CD4-positive, alpha-beta T cell treated with Interleukin-21 for 1 hour (primary cell): ENCODE measurements around the gene PEX3.
A peak's percentile ranks its signal among the peaks of the same experiment; 100 is the strongest.
"Not testable (repeated sequence)": the region's sequence is repeated elsewhere in the genome, so short reads cannot be mapped to it uniquely, and the experiment has no call there.

Source experiments
- DNase-seq: peaks from one replicate; pipeline ENCODE4 v3.0.0-alpha.2; 2020

Gene PEX3, protein sequence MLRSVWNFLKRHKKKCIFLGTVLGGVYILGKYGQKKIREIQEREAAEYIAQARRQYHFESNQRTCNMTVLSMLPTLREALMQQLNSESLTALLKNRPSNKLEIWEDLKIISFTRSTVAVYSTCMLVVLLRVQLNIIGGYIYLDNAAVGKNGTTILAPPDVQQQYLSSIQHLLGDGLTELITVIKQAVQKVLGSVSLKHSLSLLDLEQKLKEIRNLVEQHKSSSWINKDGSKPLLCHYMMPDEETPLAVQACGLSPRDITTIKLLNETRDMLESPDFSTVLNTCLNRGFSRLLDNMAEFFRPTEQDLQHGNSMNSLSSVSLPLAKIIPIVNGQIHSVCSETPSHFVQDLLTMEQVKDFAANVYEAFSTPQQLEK

DNA sequence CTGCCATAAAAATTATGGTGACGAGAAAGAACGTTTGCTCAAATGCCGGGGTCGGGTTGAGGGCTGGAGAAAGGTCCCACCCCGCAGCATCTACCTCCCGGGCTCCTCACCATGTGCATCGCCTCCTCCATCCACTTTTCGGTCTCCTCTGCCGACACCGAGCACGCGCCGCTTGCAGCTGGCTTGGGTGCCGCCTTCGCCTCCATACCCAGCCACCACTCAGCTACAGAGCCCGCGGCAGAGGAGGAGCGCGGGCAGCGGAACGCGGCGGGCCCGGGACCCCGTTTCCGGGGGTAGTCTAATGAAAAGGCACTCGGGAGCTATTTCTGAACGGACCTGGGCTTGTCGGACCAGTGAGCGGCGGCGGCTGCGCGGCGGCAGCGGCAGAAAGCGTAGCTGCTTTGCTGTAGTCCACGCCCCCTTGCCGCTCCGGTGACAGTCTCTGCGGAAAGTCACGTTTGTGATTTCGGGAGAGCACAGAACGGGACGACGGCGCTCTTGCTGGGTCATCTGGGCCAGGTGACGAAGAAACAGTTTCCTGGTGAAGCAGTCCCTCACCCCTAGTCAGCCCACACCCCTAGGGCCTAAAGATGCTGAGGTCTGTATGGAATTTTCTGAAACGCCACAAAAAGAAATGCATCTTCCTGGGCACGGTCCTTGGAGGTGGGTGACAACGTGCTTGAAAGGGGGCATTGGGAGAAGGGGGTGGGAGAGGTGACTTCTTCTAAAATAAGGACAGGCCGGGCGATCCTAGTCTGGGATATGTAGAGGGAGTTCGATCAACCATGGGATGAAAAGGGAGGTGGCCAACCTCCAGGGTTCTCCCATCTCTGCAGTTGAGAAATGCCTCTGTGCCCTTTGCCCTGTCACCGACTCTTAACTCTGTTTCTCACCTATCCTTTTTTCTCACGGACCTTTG, at the start of gene PEX3, which contains the start of gene ADAT2:
Gene PEX3, plus strand, starts transcription at position 353 of the 919 bp plus-strand sequence. Its CDS starts 238 bp downstream, at position 591.
Gene ADAT2, minus strand, starts transcription at position 243 of the 919 bp plus-strand sequence. Its CDS starts 37 bp downstream, at position 206.
- DNase-seq = peak; percentile 94

DNA sequence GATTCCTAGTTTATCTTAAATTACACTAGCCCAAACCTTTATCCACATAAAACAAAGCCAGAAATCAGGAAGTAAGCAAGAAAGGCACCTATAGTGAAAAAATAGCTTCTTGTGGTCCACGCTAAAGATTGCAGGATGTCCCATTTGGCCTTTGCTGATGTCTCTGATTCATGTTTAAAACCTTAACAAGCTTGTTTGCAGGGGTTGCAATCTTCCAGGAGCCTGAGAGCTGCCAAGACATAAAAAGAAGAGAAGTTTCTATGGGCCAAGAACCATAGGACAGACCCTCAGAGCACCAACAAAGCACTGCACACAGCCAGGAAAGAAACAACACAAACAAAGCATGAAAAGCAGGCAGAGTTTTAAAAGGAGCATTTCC, 49.5 kb upstream of the PEX3 start:
- DNase-seq = no peak

DNA sequence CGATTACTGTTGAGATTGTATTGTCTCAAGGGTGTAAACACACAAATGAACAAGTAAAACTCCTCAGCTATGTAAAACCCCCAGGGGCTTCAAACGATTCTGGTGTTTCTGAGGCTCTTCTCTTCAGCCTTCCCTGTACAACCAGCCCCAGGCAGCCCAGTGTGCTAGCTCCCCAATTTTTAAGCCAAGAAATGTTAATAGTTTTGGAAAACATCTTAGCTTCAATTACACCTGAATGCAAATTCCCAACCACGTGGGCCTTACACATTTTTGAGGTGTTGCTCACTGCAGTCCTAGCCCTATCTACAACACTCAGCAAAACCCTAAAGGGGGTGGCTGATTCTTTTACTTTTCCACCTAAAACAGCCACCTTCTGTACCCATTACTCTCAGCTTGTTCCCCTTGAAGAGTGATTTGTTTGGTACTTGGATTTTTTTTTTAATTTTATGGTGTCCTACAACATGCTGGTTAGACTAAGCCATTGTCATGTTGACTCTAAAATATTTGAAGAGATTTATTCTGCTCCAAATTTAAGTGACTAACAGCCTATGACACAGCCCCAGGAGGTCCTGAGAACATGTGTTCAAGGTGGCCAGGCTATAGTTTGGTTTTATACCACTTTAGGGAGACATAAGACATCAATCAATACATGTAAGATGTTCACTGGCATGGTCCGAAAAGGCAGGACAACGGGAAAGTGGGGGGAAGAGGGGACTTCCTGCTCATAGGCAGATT, 48.8 kb upstream of the PEX3 start:
- no peak for DNase-seq

DNA sequence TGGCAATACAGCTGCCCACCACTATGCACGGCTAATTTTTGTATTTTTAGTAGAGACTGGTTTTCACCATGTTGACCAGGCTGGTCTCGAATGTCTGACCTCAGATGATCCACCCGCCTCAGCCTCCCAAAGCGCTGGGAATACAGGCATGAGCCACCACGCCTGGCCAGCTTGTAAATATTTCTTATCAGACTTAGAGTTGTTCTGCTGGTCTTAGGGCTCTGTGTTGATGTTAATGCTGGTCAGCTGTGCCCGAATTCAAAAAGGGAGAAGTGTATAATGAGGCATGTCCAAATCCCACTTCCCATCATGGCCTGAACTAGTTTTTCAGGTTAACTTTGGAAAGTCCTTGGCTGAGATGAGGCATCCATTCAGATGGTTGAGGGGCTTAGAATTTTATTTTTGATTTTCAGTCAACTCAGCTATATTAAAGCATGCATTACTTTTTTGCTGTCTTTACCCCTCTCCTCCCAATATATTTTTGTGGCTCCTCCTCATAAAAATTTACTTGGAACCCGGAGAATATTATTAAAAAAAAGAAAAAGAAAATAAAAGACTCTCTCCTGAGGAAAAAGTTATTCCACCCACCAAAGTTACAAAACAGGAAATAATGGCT, 47.8 kb upstream of the PEX3 start:
- no peak for DNase-seq

DNA sequence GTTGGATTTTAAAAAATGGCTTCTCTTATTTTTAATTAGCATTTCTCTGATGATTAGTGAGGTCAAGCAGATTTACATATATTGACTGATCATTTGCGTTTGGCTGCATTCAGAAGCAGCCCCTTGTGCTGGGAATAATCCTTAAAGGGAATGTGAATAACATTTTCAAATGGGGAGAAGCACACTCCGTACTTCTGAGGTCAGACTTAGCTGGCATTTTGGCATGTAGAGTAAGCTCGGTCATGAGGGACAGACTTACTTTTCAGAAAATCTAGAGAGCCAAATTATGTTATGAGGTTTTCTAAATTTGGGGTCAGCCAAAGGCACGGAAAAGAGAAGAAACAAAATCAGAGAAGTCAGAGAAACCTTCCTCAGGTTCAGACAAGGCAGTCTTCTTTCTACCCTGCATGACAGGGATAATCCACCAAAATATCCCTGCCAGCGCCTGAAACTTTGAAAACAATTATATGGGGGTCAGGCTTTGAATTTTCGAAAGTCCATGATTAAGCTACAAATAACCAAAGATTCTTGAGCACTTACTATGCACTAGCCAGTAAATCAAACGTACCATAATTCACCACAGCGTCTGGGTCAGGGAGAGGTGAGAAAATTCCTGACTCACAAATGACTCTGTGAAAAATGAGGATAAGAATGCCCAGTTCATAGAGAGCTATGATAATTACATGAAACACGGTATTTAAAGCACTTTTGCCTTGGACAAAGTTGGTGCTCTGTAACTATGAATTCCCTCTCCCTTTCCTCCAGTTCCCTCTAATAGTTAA, 45.0 kb upstream of the PEX3 start:
- DNase-seq = no peak

DNA sequence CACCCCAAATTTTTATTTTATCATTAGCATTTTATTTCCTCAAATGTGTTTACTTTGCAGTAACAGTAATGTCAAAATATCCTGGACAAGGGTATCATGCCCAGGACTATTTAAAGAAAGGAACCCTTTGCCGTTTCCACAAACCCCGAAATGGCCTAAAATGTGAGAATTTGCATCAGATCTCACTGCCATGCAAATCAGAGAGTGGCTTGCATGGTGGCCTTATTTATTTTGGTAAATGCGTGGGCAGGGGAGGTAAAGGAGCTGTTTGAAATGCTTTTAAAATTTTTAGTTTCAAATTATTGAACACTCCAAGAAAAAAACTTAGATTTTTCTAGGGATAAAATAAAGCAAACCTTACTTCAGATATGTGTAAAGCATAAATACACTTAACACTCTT, 43.9 kb upstream of the PEX3 start:
- DNase-seq = no peak

DNA sequence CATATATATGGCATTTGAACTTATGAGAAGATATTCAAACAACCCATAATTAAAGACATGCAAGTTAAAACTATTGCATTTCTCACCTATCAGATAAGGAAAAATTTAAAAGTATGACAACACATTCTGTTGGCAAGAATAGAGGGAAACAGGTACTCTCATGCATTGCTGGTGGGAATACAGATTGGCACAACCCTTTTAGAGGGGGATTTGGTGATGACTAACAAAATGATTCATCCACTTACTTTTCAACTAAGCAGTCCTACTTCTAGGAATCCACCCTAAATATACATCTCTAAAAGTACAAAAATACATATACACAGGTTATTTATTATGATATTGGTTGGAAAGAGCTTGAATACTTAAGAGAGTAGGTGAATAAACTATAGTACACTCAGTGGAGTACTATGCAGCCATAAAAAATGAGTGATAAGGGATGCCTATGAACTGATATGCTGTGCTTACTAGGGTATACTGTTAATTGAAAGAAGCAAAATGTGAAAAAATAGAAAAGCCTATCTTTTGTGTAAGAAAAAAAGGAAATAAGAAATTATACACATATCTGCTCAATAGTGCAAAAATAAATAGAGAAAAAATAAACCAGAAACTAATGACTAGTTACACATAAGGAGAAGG, 42.3 kb upstream of the PEX3 start:
- DNase-seq = no peak

DNA sequence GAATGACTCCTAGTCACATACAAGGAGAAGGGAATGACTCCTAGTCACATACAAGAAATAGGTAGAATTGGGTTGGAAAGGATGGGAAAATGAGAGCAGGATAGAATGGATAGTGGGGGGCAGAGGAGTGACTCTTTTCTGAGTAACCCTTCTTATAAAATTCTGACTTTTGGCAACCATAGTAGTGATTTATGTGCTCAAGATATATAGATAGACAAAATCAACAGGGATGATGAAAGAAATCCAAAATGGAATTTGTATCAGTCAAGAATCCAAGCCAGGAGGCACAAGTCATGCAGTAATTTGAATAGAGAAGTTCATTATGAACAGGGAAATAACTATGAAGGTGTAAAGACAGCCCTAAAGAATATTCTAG, 41.8 kb upstream of the PEX3 start:
- DNase-seq = no peak

DNA sequence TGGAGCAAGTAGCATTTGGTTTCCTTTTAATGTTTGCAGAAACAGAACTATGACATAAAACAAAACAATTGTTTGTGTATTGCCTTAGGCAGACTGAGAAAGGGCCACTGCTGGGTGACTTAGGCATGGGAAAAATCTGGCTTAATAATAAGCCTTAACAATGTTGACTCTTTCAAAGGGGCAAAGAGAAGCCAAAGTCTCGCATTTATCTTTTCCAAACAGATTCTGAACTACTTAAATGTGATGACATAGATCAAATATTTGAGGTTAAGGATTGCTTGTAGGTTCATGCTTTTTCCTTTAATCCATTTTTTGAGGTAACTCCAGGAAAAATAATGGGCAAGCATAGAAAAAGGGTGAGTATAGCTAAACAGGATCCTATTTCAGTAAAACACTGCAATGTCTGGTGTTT, 39.7 kb upstream of the PEX3 start:
- DNase-seq = no peak

DNA sequence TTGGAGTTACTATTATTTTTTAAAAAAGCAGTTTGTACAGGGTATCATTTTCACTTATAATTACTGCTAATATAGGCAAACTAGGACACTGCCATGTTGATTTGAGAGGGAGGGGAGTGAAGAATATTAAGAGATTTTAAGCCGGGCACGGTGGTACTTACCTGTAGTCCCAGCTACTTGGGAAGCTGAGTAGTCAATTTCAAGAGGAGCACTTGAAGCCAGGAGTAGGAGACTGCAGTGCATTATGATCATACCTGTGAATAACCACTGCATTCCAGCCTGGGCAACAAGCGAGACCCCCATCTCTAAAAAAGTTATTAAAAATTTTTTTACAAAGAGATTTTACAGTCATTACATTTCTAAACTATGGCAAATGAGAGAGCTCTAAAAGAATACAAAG, 35.8 kb upstream of the PEX3 start:
- no peak for DNase-seq

DNA sequence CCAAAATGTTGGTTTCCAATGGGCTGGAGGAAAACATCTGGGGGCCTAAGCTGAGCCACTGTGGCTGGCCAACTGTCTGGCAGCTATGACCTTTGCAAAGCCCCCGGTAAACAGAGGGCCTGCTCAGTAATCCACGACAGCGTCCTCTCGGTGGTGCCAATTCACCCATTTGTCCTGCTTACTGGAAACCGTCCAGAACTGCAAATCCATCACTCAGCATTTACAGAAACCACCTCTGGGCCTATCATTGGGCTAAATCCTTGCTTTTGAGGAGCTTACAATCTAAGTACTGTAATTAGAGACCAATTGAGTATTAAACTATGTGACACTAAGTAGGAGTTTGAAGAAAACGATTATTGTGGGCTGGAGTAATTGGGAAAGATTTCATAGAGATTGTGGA, 31.1 kb upstream of the PEX3 start:
- DNase-seq = no peak

DNA sequence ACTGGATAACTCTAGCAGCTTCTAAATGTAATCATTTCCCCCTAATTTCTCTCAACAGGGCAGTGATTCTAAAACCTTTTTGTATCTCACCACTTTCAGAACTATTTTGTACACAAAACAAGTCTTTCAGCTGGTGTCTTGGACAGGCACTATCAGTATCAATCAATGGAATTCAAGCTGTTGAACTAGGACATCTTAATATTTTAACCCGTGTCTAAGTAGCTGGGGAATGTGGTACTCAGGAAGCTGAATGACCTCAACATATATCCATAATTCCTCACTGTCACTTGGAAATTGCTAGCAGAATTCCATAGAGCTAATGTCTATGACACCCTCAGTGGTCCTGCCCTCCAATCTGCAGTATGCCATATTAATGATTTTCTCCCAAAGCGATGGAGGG, 24.6 kb upstream of the PEX3 start:
- no peak for DNase-seq

DNA sequence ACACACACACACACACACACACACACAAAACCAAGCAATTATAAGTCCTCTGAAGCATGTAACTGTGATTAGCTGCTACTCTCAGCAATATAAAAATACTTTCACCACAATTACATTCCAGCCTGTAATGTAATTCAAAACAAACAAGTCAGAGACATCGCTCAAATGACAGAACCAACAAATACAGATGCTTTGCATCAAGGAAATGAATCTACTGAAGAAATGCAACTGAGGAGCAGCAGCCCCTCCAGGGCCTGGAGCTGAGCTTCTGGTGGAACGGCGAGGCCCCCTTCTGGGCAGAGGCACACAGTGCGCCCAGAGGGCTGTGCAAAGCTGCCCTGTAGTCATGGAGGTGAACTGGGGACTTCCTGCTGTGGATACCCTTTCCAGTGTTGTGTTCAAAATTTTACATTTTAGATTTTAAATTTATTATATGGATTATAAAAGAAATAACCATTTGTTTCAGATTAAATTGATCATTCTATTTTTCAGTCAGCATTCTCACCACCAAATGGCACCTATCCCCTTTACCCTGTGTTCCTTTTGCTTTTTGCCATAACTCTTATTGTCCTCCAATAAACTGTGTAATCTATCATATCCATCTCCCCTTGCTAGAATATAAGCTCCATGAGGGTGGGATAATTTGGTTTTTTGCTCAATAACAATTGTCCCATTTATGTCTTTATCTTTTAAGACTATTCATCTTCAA, 23.3 kb upstream of the PEX3 start:
- peak; percentile 73 for DNase-seq

DNA sequence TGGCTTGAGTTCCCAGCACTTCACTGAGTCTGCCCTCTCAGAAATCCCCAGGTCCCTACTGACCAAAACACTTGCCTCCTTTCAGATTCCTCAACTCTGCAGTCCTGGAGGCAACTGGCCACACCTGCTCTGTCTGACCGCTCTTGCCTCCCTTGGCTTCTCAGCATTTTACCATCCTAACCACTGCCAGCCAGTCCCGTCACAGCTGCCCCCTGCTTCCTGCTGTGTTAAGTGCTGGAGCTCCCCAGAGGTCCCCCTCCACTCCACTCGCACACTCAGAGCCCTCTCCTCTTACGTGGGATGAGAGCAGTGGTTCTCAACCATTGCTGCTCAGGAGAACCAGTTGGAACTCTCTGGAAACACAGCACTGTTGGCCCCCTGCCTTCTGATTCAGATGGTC, 20.6 kb upstream of the PEX3 start:
- DNase-seq = no peak

DNA sequence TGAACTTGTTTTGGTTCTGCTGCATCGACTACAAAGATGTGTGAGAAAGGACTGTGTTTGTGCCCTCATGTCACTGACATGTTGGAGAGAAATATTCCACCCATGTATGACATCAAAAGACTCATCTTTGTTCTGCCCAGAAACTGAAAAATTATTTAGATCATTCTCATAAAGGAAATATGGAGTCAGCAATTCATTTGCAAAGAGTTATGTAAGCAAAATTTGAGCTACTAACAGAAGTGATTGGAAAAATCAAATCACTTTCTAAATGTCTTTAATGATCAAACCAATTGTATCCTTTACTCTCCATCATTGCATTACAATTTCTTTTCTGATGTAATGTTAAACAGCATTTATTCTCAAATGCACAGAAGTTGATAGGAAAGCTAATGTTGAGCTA, 19.4 kb upstream of the PEX3 start:
- no peak for DNase-seq

DNA sequence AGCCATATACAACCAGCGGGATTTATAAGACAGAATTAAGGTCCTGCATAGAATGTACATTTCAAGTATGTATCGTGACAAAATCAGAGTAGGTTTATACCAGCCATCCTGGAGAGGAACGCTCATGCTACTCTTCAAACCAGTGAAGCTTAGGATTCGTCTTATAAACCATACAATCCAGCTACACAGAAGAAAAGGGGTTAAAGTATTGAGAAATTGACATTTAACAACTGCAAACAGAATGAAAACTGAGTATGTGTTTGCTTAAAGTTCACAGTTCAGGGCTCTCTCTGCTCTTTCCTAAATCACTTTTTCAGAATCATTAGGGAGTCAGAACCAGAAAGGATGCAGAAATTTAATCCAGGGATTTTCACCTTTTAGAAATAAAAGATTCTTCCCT, 18.0 kb upstream of the PEX3 start:
- DNase-seq = no peak

DNA sequence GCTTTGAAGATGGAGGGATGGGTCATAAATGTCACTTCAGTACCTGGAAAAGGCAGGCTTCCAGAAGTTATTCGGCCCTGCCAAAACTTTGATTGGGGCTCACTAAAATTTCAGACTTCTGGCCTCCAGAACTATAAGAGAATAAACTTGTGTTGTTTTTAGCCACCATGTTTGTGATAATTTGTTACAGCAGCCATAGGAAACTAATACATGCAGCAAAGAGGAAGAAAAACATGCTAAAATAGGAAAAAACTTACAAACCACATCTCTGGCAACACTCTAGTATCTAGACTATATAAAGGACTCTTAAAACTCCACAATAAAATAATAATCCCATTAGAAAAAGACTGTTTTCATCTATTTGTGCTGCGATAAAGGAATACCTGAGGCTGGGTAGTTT, 9.6 kb upstream of the PEX3 start:
- no peak for DNase-seq

DNA sequence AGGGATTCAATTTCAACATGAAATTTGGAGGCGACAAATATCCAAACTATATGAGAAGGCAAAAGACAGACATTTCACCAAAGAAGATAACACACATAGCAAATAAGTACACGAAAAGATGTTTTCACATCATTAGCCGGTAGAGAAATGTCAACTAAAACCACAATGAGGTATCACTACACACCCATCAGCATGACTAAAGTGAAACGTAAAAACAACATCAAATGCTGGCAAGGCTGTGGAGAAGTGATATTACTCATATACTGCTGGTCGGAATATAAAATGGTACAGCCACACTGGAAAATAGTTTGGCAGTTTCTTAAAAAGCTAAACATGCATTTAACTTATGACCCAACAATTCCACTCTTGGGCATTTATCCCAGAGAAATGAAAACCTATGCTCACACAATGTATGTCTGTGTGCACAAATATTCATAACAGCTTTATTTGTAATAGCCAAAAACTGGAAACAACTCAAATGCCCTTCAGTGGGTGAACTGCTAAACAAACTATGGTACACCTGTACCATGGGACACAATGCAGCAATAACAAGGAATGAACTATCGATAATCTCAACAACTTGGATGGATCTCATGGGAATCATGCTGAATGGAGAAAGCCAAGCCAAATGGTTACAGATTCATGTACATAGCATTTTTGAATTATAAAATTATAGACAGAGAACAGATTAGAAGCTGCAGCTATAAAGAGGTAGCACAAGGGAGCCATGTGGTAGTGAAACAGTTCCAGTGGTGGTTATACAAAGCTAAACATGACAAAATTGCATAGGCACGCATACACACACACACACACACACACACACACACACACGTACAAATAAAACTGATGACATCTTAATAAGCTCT, 8.7 kb upstream of the PEX3 start:
- DNase-seq = peak; percentile 13

DNA sequence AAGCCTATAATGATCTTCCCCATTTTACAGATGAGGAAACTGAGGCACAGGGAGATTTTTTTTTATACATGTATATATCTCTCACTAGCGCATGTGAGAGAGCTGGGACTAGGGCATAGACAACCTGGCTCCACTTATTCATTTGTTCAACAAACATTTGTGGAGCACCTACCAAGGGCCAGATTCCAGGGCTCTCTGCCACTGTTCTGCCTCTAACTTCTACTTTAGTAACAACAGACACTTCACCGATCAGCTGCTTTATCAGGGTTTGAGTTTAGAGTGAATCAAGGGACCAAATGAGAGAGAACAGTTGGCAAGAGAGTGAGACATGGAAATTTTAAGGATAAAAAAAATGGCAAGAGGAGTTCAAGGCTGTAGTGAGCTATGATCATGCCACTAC, 7.5 kb upstream of the PEX3 start:
- DNase-seq = no peak

DNA sequence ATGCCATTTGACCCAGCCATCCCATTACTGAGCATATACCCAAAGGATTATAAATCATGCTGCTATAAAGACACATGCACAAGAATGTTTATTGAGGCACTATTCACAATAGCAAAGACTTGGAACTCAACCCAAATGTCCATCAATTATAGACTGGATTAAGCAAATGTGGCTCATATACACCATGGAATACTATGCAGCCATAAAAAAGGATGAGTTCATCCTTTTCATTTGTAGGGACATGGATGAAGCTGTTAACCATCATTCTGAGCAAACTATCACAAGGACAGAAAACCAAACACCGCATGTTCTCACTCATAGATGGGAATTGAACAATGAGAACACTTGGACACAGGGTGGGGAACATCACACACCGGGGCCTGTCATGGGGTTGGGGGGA, 2.7 kb upstream of the PEX3 start:
- not testable (repeated sequence) for DNase-seq
